Breast epithelium (tissue), 3 donors: ENCODE measurements around the gene AOPEP.

Experiments used
- CTCF ChIP-seq, 3 donors: fragments of 450-650 bp; IDR thresholded peaks; one replicate each; pipeline ENCODE4 v1.5.1; 2016 to 2017; ENCODE audit warnings: antibody characterized with exemption in 3 of 3, mild to moderate bottlenecking in 3 of 3, moderate library complexity in 3 of 3
- POLR2AphosphoS5 ChIP-seq, 3 donors: sonication (generic); formaldehyde crosslinking; IDR thresholded peaks; one replicate each; pipeline ENCODE4 v1.6.1; 2017; ENCODE audit warnings: antibody characterized with exemption in 3 of 3

DNA sequence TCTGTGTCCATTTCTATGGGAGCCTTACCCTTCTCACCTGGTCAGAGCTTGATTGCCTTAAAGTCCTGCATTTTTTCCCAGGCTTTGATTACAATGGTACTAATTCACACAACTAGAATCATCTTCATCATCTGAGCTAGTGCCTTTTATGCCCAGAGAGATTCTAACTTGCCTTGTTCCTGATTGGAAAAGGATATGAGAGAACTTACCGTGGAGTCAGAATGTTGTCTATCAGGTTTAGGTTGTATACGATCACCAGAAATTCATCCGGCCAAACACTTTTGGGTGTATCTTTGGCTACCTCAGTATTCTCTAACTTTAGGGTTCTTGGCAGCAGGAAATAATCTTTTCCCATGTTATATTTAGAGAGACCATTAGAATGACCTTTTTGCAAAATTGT, 71.7 kb downstream of the AOPEP start:
- TF ChIP-seq POLR2AphosphoS5 (IDR thresholded peaks at IDR 0.05) (no peak), CTCF (IDR thresholded peaks at IDR 0.05) (no peak)
